IPS DF 6.9 (cell line): ENCODE results near the gene PIWIL4.
"Not testable (repeated sequence)": the region's sequence is repeated elsewhere in the genome, so short reads cannot be mapped to it uniquely, and the experiment has no call there.

Source experiments
- DNase-seq: peaks from one replicate; pipeline ENCODE4 v3.0.0-alpha.2; 2013; ENCODE audit warnings: low read depth, low spot score
- H3K27ac ChIP-seq: one replicate; pipeline ENCODE4 v1.5.1; 2013; ENCODE audit warnings: low read length, control low read depth
- H3K27me3 ChIP-seq: 2 replicates; pipeline ENCODE4 v1.6.1; 2013; ENCODE audit warnings: mild to moderate bottlenecking, low read length; ENCODE audit not compliant: control insufficient read depth, insufficient read depth
- H3K36me3 ChIP-seq: 2 replicates; pipeline ENCODE4 v1.6.1; 2013; ENCODE audit warnings: low read length; ENCODE audit not compliant: control insufficient read depth, insufficient read depth
- H3K4me1 ChIP-seq: 2 replicates; pipeline ENCODE4 v1.6.1; 2013; ENCODE audit warnings: low read length; ENCODE audit not compliant: control insufficient read depth, insufficient read depth
- H3K4me3 ChIP-seq: 2 replicates; pipeline ENCODE4 v1.5.1; 2013; ENCODE audit warnings: mild to moderate bottlenecking, low read length
- H3K9me3 ChIP-seq: 2 replicates; pipeline ENCODE4 v1.6.1; 2013; ENCODE audit warnings: low read length, inconsistent platforms; ENCODE audit not compliant: control insufficient read depth, insufficient read depth
- WGBS: extraction: QIAGEN DNeasy Blood & Tissue Kit; methylation state at CpG from one replicate; pipeline ENCODE4 v1.1.7; 2013; ENCODE audit warnings: mixed read lengths, missing lambda C conversion rate; ENCODE audit not compliant: insufficient read length, insufficient coverage; 5-methylcytosine and 5-hydroxymethylcytosine counted together

The PIWIL4 gene

DNA sequence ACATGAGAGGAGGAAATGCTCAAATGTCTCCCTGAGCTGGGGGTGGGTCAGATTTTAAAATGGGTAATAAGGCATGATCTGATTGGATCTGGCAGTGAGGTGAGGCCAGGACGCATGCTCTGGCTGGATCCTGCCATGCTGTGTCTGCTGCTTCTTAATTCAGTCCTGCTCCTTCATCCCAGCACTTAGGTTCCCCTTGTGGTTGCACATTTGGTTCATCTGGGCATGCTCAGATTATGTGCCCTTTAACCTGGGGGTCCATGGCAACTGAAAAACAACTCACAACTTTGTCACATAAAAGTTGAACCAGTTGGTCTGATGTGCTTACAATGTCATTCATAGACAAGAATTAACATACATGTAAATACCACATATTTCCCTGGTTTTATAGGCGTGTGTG, 67.9 kb downstream of the PIWIL4 start:
- Histone ChIP-seq H3K27me3 (no peaks in the 10 kb centered on the region), H3K4me3 (no peak overlapping the region), H3K9me3 (no peaks in the 10 kb centered on the region), H3K27ac (no peak overlapping the region), H3K36me3 (no peaks in the 10 kb centered on the region), H3K4me1 (peaks cover 4% of the 10 kb centered on the region)
- no CpG with 5 or more reads among the region's 2 CpGs for WGBS
- DNase-seq, result no peak

DNA sequence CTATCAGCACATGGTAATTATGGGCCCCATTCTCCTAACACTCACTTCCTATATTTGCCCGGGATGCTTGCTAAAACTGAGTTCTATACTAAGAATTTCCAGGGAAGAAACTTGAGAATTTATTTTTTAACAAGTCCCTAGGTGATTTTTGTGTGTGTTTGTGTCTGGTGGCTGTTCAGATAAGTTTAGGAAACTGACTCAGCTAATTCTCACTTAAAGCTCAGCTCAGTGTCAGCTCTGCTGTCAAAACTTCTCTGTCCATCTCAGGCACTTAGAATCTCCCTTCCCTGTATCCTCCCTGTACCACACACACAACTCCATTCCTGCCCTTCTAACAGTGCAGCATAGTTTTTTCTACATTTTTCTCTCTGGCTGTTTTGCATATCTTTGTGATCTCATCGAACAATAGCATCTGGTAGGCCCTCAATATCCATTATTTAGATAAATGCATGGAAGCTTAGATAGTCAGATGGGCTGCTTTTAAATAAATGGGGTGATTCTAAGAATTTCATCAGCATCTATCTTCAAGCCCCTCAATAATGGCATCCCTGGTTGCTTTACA, 69.3 kb downstream of the PIWIL4 start:
- Histone ChIP-seq H3K36me3 (no peaks in the 10 kb centered on the region), H3K27me3 (no peaks in the 10 kb centered on the region), H3K27ac (no peak overlapping the region), H3K4me3 (no peak overlapping the region), H3K9me3 (no peaks in the 10 kb centered on the region), H3K4me1 (peaks cover 4% of the 10 kb centered on the region)
- no CpG with 5 or more reads among the region's 2 CpGs for WGBS
- DNase-seq, result no peak

DNA sequence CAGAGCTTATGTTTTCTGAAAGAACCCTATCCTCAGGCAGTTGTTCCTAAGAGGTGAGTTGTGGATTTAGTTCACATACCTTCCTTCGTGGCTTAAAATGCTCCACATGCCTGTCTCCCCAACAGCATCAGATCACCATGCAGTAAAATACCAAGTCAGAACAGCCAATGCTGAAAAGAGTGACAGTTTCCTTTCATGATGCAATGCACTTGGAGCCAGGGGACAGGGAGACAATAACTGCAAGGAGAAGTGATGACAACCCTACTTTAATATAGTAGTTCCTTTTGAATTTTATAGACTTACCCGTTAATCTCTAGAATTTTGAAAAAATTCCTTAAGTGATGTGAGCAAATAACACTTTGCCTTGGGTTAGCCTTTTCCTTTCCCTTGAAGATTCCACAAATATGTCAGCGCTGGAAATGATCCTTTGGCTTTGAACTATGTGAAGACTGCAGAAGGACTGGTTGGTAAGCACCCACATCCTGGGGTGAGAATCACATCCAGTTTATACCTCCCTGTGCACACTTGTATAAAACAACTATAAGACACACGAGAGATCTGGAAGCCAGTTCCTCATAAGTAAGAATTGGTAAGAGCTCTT, 71.2 kb downstream of the PIWIL4 start:
- WGBS, result no CpG with 5 or more reads among the region's 4 CpGs
- H3K27me3 ChIP-seq, result no peaks in the 10 kb centered on the region
- H3K27ac ChIP-seq, result no peak overlapping the region
- H3K9me3 ChIP-seq, result no peaks in the 10 kb centered on the region
- DNase-seq, result no peak
- H3K4me1 ChIP-seq, result peaks cover 4% of the 10 kb centered on the region
- H3K36me3 ChIP-seq, result no peaks in the 10 kb centered on the region
- no peak overlapping the region for H3K4me3 ChIP-seq

DNA sequence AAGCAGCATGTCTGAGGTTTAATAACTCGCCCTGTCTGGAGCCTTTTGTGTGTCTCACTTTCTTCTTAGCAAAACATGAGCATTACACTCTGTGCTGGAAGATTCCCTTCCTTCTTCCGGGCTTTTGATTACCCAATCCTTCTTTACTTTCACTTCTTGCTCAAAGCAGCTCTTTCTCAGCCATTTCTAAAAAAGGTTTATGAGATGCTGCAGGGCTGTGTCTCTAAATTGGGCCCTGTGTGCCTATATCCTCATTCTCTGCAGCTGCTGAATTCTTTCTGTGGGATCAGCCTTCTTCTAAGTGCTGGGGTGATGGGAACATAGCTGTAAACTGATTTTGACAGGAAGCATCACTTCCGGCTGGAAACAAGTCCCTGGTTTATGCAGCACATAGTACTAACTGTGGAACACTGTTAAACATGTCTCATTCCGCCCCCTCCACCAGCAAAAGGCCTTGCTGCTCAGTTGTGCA, 71.8 kb downstream of the PIWIL4 start:
- no CpG with 5 or more reads among the region's 4 CpGs for WGBS
- H3K27me3 ChIP-seq, result no peaks in the 10 kb centered on the region
- DNase-seq, result no peak
- H3K27ac ChIP-seq, result no peak overlapping the region
- H3K4me1 ChIP-seq, result peaks cover 4% of the 10 kb centered on the region
- no peaks in the 10 kb centered on the region for H3K36me3 ChIP-seq
- H3K9me3 ChIP-seq, result no peaks in the 10 kb centered on the region
- no peak overlapping the region for H3K4me3 ChIP-seq

DNA sequence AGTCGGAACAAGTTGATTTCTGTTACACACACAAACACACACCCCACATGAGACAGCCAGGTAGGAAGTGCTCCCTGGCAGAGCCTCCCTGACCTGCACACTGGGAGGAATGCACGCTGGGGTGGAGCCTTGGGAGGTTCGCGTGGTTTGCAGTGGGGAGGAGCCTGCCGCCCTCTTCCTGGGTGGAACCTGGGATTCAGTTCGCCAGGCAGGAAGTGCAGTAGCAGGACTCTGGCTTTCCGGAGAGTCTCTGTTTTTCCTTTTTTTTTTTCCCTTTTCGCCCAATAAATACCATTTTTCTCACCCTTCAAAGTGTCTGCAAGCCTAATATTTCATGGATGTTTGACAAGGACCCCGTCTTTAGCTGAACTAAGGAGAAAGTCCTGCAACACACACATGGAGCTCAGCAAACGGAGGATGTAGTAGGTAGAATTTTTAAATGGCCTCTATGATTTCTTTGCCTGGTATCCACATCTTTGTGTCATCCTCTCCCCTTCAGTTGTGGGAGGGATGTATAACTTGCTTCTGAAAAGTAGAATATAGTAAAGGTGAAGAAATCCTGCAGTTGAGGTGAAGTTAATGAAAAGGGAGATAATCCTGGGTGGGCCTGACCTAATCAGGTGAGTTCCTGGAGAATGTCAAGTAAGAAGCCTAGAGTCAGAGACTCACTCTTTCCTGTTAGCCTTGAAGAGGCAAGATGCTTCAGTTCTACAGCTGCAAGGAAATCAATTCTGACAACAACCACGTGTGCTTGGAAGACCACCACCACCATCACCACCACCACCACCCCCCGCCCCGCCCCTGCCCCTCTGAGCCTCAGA, 72.9 kb downstream of the PIWIL4 start:
- Histone ChIP-seq H3K36me3 (no peaks in the 10 kb centered on the region), H3K27me3 (no peaks in the 10 kb centered on the region), H3K4me1 (peaks cover 4% of the 10 kb centered on the region), H3K4me3 (no peak overlapping the region), H3K9me3 (no peaks in the 10 kb centered on the region), H3K27ac (no peak overlapping the region)
- no CpG with 5 or more reads among the region's 13 CpGs for WGBS
- DNase-seq, result no peak

DNA sequence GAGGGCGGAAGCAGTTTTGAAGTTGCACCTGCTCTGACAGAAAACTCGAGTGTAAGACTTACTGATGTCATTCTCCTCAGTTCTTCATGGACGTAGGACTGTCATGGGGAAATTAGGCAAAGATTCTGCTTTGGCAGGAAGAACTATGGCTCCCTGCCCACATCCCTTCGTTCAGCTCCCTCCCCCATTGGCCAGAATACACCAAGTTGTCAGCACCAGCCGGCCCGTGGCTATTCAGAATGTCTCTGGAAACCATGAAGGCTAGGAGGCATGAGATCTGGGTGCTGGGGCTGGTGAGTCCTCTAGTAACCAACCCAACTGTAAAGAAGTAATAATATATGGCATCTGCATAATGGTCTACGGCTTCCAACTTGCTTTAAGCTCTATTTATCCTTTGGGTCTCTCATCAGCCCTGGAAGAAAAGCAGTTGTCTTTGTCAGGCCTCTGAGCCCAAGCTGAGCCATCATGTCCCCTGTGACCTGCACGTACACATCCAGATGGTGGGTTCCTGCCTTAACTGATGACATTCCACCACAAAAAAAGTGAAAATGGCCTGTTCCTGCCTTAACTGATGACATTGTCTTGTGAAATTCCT, 74.1 kb downstream of the PIWIL4 start:
- Histone ChIP-seq H3K4me1 (peaks cover 4% of the 10 kb centered on the region), H3K27ac (no peak overlapping the region), H3K9me3 (no peaks in the 10 kb centered on the region), H3K36me3 (no peaks in the 10 kb centered on the region), H3K27me3 (no peaks in the 10 kb centered on the region), H3K4me3 (no peak overlapping the region)
- no CpG with 5 or more reads among the region's 8 CpGs for WGBS
- DNase-seq, result no peak

- not testable (repeated sequence) for H3K27ac ChIP-seq, H3K9me3 ChIP-seq, H3K27me3 ChIP-seq, H3K4me1 ChIP-seq, H3K36me3 ChIP-seq, DNase-seq
- WGBS, result no CpG with 5 or more reads among the region's 8 CpGs
- H3K4me3 ChIP-seq, result peak overlapping the region; percentile 7; the same call in 1 of the 2 replicates
Observed at GRCh38 chr11:94643186-94643585, 76.0 kb downstream of the PIWIL4 start.

DNA sequence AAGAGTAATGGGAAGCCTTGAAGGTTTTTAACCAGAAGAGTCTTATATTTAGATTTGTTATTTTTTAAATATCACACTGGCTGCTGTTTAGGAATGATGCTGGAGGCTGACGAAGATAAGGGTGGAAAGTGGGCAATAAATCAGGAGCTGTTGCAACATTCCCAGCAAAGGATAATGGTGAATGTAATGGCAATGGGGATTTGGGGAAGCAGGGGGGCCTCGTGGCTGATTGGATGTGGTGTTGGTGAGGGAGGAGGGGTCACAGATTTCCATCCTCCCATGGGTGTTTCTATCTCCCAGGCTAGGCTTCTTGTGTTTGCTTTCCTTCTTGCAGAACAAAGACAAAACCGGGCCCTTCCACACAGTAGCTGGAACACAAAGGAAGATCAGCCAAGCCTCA, 80.8 kb downstream of the PIWIL4 start:
- Histone ChIP-seq H3K27me3 (no peaks in the 10 kb centered on the region), H3K36me3 (peaks cover 8% of the 10 kb centered on the region; the same call in 1 of the 2 replicates), H3K27ac (no peak overlapping the region), H3K4me1 (peaks cover 1% of the 10 kb centered on the region; the same call in 1 of the 2 replicates), H3K9me3 (no peaks in the 10 kb centered on the region), H3K4me3 (no peak overlapping the region)
- WGBS, result no CpG with 5 or more reads among the region's 3 CpGs
- DNase-seq, result no peak

- no CpG with 5 or more reads among the region's 2 CpGs for WGBS
- Histone ChIP-seq H3K4me3 (no peak overlapping the region), H3K36me3 (peaks cover 8% of the 10 kb centered on the region; the same call in 1 of the 2 replicates), H3K27me3 (no peaks in the 10 kb centered on the region), H3K27ac (no peak overlapping the region), H3K4me1 (peaks cover 1% of the 10 kb centered on the region; the same call in 1 of the 2 replicates), H3K9me3 (no peaks in the 10 kb centered on the region)
- DNase-seq, result no peak
Observed at GRCh38 chr11:94648789-94649188, 81.6 kb downstream of the PIWIL4 start.

DNA sequence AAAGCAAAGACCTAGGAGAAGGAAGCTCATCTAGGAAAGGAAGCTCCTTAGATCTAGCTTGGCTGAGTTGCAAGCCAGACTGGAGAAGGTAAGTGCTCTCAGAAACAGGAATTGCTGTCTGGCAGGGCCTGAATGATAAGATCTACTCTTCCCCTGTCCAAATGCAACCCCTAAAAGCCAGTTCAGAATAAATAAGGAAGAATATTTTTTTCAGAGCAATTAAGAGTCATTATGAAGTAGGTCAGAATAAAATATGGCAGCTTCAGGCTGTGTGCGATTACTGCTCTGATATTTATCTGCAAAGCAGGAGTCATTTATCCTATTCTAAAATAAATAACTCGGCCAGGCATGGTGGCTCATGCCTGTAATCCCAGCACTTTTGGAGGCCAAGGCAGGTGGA, 82.1 kb downstream of the PIWIL4 start:
- H3K4me3 ChIP-seq, result no peak overlapping the region
- peak overlapping the region; percentile 45 for H3K27ac ChIP-seq
- peaks cover 1% of the 10 kb centered on the region; the same call in 1 of the 2 replicates for H3K4me1 ChIP-seq
- no peak for DNase-seq
- H3K27me3 ChIP-seq, result no peaks in the 10 kb centered on the region
- WGBS, result no CpG with 5 or more reads among the region's 2 CpGs
- peaks cover 8% of the 10 kb centered on the region; the same call in 1 of the 2 replicates for H3K36me3 ChIP-seq
- no peaks in the 10 kb centered on the region for H3K9me3 ChIP-seq
